Erythroblast (primary cell): Measurements from ENCODE around the gene FCN1.

Source experiments
- GATA1 ChIP-seq: IDR thresholded peaks from 2 replicates; pipeline ENCODE4 v1.6.1; 2011; ENCODE audit warnings: low read depth, mild to moderate bottlenecking, control low read depth, low read length, moderate library complexity
- POLR2A ChIP-seq: IDR thresholded peaks from 2 replicates; pipeline ENCODE4 v1.6.1; 2011; ENCODE audit warnings: mild to moderate bottlenecking, low read length

GRCh38 chr9:134863306-134863902, 54.3 kb downstream of the FCN1 start:
- no peak for TF ChIP-seq POLR2A
- no peak for TF ChIP-seq GATA1
